HUDEP-2 (cell line): ENCODE measurements around the gene DAO.

ENCODE experiments used
- DNase-seq, 76 experiments: peaks; one replicate each; lab custom pipeline; 2025; ENCODE audit not compliant: unreplicated experiment in 76 of 76; lab: John Stamatoyannopoulos, UW

DAO gene

DNA sequence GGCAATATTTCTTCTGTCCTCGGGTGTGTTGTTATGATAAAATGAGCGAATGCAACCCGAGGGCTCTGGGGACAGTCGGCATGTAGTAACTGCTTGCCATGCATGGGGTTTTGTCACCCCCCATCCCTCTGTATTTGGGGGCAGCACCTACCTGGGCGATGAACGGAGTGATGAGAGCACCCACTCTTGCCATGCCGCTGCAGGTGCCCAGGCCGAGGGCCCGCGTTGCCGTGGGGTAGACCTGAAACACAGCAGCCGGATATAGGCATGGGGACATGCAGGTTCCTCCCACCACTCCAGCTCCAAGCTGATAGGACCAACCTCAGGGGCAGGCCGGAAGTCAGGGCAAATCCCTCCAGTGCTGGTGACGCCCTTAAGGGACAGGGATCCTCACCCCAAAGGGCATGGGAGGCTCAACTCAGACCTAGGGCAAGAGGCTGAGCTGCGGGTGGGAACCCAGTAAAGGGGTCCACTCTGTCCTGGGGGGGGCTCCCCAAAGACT lies 35.8 kb downstream of the DAO start:
- no peak for DNase-seq

DNA sequence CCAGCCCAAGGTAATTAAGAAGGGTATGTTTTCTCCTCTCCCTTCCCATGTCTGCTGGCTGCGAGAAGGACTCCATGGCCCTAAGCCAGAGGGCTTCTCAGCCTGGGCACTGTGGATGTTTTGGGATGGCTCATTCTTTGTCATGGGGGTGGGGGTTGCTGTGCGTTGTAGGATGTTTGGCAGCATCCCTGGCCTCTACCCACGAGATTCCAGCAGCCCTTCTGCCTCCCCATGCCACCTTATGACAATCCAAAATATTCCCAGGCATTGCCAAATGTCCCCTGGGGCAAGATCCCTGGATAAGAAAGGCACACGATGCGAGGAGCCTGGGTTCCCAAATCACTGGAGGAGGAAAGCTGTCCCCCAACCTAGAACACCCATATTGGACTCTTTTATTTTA lies 36.4 kb downstream of the DAO start:
- DNase-seq, result no peak

DNA sequence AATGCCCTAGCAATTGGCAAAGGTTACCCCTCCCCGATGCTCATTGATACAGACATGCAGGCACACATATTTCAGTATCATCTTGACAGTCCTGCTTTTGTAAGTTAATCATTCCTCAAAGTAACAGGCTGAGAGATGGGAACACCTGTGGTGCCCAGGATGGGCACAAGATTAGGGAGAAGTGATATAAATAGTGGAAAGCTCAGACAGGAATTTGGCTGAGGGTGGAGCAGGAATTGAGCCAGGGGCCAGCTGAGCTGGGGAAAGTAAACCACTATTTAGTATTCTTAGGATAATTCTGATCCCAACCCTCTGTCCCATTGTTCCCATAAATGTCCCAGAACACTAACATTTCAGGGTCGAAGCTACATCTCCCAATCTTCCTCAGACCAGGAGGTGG lies 38.3 kb downstream of the DAO start:
- no peak for DNase-seq

DNA sequence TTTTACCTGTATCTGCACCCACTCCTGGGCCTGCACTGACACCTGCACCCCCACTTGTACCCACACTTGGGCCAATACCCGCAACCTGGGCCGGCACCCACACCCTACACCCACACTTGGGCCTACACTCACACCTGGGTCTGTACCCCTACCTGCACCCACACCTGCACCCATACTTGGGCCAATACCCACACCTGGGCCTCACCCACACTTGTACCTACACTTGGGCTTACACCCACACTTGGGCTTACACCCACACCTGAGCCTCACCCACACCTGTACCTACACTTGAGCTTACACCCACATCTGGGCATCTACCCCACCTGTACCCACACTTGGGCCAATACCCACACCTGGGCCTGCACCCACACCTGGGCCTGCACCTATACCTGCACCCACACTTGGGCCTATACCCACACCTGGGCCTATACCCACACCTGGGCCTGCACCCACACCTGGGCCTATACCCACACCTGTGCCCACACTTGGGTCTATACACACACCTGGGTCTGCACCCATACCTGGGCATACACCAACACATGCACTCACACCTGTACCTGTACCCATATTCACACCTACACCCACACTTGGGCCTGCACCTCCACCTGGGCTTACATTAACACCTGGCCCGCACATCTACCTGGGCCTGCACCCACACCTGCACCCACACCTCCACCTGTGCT lies 39.2 kb downstream of the DAO start:
- no peak for DNase-seq

DNA sequence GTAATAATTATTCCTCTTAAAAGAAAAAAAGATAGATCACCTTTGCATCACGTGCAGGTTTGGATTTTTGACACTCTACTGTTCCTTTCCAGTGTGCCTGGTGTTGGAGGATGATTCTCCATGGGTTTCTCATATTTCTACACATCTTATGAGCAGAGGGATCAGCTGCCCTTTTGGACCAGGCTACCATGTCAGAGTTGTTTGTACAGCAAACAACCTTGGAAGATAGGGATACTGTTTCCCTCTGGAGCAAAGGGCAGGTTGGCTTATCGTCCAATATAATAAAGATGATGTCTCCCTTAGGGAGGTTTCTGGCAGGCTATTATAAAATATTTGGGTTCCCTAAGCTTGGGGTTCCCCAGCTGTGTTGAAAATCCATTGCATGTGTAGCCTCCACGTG lies 42.1 kb downstream of the DAO start:
- no peak for DNase-seq

DNA sequence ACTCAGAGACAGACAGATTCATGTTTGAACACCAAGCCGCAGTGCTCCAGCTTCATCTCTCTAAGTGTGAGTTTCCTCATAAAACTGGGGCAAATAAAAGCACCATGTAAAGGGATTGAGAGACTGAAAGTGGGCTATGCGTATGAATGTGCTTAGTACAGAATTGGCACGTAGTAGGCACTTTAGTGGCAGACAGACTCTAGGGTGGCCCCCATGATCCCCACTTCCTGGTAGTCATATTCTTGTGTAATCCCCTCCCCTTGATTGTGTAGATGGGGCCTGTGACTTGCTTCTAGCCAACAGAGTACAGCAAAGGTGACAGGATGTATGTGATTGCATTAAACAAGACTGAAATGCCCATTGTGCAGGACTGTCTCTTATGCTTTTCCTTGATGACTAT lies 43.0 kb downstream of the DAO start:
- no peak for DNase-seq

DNA sequence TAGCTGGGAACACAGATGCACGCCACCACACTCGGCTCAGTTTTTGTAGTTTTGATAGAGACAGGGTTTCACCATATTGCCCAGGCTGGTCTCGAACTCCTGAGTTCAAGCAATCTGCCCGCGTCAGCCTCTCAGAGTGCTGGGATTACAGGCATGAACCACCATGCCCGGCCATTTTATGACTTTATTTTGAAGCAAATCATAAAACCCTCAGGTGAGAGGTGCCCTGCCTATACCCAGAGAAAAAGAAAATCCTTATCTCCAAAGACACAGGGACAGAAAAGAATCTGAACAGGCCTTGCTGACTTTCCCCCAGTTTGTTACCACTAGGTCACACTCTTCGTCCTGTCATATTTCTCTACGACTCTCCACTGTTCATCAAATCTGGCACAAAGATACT lies 48.8 kb downstream of the DAO start:
- DNase-seq, result no peak

DNA sequence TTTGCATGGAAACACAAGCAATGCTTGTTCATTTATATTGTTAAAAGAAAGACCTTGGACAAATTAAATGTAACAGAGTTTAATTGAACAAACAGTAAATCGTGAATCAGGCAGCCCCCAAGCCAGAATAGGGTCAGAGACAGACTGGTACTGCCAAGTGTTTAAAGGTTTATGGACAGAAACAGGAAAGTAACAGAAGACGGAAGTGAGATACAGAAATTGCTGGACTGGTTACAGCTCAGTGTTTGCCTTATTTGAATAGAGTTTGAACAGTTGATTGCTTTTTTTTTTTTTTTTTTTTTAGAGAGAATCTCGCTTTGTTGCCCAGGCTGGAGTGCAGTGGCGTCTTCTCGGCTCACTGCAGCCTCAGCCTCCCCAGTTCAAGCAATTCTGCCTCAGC lies 50.3 kb downstream of the DAO start:
- no peak for DNase-seq

DNA sequence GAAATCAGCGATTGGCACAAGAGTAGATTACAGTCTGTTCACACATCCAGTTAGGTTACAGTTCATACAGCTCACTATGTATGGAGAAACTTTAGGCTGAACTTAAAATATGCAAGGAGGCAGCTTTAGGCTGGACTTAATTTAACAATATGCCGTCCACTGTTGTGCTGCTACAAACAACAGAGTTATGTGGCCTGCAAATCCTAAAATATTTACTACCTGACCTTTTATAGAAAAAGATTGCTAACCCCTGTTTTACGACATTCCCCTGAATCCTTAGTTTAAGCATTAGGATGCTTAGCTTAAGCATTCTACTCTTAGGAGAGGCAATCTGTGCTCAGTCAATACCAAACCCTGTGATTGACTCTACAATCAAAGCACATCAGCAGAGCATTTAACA lies 50.9 kb downstream of the DAO start:
- no peak for DNase-seq

DNA sequence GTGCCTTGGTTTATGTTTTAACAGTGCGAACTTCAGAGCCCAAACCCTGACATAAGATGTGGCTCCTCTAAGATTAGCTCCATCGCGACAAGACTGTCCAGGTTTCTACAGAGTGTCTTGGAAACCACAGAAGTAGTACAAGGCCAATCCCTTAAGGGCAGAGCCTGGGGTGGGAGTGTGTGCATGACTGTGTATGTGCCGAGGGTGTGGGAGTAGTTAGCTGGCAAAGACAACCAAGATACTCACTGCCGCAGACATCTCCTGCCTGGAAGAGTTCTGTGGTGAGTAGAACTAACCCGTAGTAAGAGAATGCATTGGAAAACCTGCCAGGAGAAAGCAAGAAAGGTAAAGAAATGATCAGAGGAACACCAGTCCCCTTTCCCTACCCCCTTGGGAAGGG lies 54.1 kb downstream of the DAO start:
- DNase-seq, result peak in 1 of 76 experiments; percentile 20

DNA sequence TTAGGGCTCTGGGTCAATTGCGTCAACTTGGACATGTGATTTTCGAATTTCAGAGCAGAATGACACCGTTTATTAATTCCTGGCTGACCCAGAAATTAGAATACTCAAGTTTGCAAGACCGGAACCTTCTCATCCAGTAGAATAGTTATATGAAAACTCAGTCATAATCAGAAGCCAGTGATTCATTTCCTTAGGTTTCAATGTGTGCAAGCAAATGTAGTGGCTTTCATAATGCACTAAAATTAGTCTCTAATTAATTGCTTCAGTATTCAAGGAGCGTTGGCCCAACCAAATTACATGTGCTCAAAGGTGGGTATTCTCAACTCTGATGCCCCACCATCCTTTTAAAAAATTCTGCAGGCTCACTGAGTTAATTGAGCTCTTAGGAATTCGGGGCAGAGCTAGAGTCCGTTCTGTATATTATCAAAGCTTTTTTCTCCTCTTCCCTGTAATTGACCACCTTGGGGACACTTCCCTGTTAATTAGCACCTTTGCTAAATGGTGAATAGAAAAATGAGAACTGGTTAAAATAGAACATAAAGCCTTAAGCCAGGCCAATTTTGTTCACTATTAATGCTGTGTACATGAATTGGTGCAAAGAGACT lies 55.4 kb downstream of the DAO start:
- DNase-seq, result no peak

DNA sequence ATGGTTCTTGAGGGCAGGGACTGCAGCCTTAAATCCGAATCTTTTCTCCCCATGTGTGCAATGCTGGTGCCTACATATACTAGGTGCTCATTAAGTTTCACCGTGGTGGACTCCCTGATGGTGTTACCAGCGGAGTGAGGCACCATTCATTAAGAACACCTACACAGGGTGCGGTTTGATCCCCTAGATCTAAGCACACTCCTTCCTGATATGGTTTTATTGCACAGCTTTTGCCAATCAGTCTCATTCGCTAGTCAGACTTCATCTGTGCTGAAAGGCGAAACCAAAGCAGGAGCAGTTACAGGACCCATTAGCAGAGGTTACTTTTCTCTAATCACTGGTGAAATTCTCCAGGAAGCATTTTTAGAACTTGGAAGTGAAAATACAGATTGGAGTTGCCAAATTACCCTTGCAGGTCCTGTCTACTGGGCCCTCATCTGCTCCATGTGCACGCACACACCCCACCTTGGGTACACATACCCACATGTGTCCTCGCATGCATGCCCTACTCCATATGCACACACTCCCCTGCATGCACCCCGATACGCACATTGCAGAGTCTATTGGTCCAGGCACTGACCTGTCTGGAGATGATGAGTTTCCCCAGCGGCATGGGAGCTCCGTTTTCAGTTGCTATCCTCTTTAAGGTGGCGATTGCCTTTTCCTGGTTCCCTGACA lies 58.5 kb downstream of the DAO start:
- DNase-seq, result no peak

DNA sequence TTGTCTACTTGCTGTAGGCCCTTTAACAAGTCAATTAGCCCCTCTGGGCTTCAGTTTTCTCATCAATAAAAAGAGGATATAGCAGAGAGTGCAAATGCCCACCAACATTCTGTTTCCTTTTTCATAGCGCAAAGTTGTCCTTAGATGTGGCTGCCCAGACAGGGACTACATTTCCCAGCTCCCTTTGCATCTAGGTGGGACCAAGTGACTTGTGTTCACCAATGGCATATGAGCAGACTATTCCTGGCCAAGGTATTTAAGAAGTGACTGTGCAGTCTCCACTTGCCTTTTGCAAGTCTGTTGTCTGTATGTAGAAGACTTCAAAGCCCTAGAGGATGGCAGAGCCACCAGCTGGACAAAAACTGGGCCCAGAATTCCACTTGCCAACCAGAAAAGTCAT lies 59.7 kb downstream of the DAO start:
- peak in 2 of 76 experiments; percentile 2 to 4 for DNase-seq

DNA sequence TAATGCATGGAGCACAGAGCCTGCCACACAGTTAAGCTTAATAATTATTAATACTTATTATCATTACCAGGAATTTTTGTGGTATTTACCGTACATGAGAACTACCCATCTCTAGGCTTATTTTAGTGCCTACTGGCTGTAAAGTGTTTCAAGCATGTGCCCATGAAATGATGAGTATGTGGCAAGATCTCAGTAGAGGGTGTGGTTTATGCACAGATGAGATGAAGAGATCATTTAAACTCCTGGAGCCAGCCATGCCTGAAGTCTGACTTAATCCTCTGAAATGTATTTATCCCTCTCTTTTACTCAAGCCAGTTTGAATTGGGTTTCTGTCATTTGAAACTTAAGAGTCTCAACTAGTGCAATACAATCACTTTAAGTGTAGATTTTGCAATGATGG lies 60.2 kb downstream of the DAO start:
- DNase-seq, result no peak

DNA sequence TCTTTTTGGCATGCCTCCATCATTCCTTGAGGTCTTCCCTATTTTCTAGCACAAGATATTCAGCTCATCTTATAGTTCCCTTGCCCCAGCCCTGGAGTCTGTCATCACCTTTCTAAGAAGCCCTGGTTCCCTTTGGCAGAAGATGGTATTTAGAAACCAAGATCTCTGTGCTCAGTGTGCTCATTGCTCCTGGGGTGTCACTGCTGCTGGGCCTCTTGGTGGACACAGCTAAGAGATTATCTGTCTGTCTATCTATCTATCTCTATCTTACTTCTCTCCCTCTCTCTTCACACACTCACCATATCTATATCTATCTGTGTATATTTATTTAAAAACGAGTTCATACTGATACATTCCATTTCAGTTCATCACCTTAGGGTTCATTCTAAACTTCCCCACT lies 67.2 kb downstream of the DAO start:
- DNase-seq, result no peak

DNA sequence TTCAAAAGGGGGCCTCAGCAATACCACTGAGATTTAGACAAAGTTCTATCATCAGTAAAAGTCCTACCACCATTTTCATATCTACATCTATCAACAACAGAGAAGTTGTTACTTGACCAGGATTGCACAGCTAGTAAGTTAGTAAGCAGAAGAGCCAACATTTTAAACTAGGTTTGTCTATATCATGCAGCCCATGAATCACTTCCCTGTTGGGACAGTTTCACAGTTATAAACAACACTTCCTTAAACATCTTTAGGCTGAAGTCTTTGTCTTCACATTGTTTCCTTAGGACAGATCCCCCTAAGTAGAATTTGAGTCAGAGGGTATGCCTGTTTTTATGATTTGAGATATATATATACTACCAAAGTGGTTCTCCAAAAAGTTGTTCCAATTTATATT lies 68.5 kb downstream of the DAO start:
- DNase-seq, result no peak

DNA sequence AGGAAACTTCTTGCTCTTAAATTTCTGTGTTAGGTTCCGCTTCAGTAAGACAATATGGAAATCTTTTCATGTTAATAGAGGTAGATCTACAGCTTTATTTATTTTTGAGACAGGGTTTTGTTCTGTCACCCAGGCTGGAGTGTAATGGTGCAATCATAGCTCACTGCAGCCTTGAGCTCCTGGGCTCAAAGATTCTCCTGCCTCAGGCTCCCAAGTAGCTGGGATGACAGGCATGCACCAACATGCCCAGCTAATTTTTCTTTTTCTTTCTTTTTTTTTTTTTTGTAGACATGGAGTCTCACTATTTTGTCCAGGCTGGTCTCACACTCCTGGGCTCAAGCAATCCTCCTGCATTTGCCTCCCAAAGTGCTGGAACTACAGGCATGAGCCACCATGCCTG lies 70.1 kb downstream of the DAO start:
- no peak for DNase-seq
